A673 (cell line): ENCODE results near the gene RSPH6A. TPM values are rescaled to one million over a fixed set of nuclear protein-coding genes. Genes with fewer than 3 reads are reported as not detected.

ENCODE experiments used
- BruUV-seq: library from RNA; stranded (reverse); fragments of 400-500 nt; replicated peaks from 2 replicates; lab custom pipeline; 2021; lab: Mats Ljungman, UMichigan
- CTCF ChIA-PET: fragments of 300-600 bp; sonication (Branson Sonifier 250); formaldehyde crosslinking; loops from one replicate; lab custom pipeline; 2022; ENCODE audit warnings: antibody characterized with exemption; lab: Charles Lee
- POLR2A ChIA-PET: fragments of 300-600 bp; sonication (Branson Sonifier 250); formaldehyde crosslinking; loops from one replicate; lab custom pipeline; 2022; ENCODE audit warnings: antibody characterized with exemption; ENCODE audit not compliant: low non-redundant PET; lab: Charles Lee
- DNase-seq: peaks from one replicate; pipeline ENCODE4 v3.0.0-alpha.2; 2015; ENCODE audit warnings: low spot score
- H3K27ac ChIP-seq: fragments of 200-600 bp; sonication (generic); 2 replicates; pipeline ENCODE4 v1.5.1; 2016; ENCODE audit warnings: mixed run types, low read depth, mild to moderate bottlenecking, mixed read lengths, antibody characterized with exemption, low read length; ENCODE audit not compliant: poor library complexity, severe bottlenecking
- H3K27me3 ChIP-seq: fragments of 200-600 bp; sonication (generic); replicated peaks from 2 replicates; pipeline ENCODE4 v1.6.1; 2017; ENCODE audit warnings: mixed run types, low read depth, mild to moderate bottlenecking, mixed read lengths, antibody characterized with exemption, low read length; ENCODE audit not compliant: insufficient read depth, poor library complexity
- H3K36me3 ChIP-seq: fragments of 200-600 bp; sonication (generic); 2 replicates; pipeline ENCODE4 v1.6.1; 2016; ENCODE audit warnings: mixed run types, mild to moderate bottlenecking, mixed read lengths, antibody characterized with exemption, low read length; ENCODE audit not compliant: insufficient read depth, poor library complexity, severe bottlenecking
- H3K4me1 ChIP-seq: fragments of 200-600 bp; sonication (generic); 2 replicates; pipeline ENCODE4 v1.6.1; 2017; ENCODE audit warnings: mixed run types, mild to moderate bottlenecking, mixed read lengths, antibody characterized with exemption, low read length; ENCODE audit not compliant: insufficient read depth, poor library complexity, severe bottlenecking
- H3K4me3 ChIP-seq: fragments of 200-600 bp; sonication (generic); 2 replicates; pipeline ENCODE4 v1.5.1; 2016; ENCODE audit warnings: low read depth, mixed run types, mild to moderate bottlenecking, mixed read lengths, low read length; ENCODE audit not compliant: poor library complexity, severe bottlenecking
- H3K9me3 ChIP-seq: fragments of 200-600 bp; sonication (generic); 2 replicates; pipeline ENCODE4 v1.6.1; 2016; ENCODE audit warnings: mixed run types, low read depth, mild to moderate bottlenecking, mixed read lengths, antibody characterized with exemption, low read length; ENCODE audit not compliant: poor library complexity, severe bottlenecking
- CTCF ChIP-seq: fragments of 300-800, 200-600 bp; sonication (generic); conservative IDR thresholded peaks from 2 replicates; pipeline ENCODE4 v1.5.1; 2017; ENCODE audit warnings: low read depth, mild to moderate bottlenecking, antibody characterized with exemption, low read length, moderate library complexity, mixed read lengths
- EZH2 ChIP-seq: fragments of 200-600 bp; sonication (generic); IDR thresholded peaks from 2 replicates; pipeline ENCODE4 v1.6.1; 2017; ENCODE audit warnings: borderline replicate concordance, low read depth, mild to moderate bottlenecking, mixed read lengths, antibody characterized with exemption, low read length; ENCODE audit not compliant: poor library complexity, severe bottlenecking
- intact Hi-C: fragments of 100-400 bp; cut with micrococcal nuclease; formaldehyde crosslinking; loops from one replicate; pipeline ENCODE4 v1.10.0; 2022; ENCODE audit not compliant: unreplicated experiment
- total RNA-seq: library from RNA; stranded (reverse); gene quantifications from 2 replicates; pipeline ENCODE4 v1.2.3, GENCODE V29; 2021

The RSPH6A gene
- total RNA-seq, 1 experiment from 2014 or later = 0.19 TPM

- no peaks in the 10 kb centered on the region for H3K27me3 ChIP-seq
- H3K27ac ChIP-seq = no peak overlapping the region
- CTCF ChIA-PET = no interaction called here
- intact Hi-C loops = no loop called here
- H3K4me3 ChIP-seq = no peak overlapping the region
- DNase-seq = no peak
- BruUV-seq = no TSS peak
- POLR2A ChIA-PET = no interaction called here
- no peaks in the 10 kb centered on the region for H3K4me1 ChIP-seq
- no peaks in the 10 kb centered on the region for H3K9me3 ChIP-seq
- no peaks in the 10 kb centered on the region for H3K36me3 ChIP-seq
- TF ChIP-seq CTCF (no peak), EZH2 (no peak)
Observed at GRCh38 chr19:45746866-45747265, 68.2 kb downstream of the RSPH6A start.

Other genes with a start within 250 kb of the RSPH6A start
- 13.5 and 15.2 TPM in 2 replicates for gene OPA3, start 230.5 kb downstream of the RSPH6A start, total RNA-seq
- not detected in 2 replicates for gene GPR4, start 213.1 kb downstream of the RSPH6A start, total RNA-seq
- 17.0 and 21.0 TPM in 2 replicates for gene EML2, start 175.9 kb downstream of the RSPH6A start, total RNA-seq
- 0.45 and 1.0 TPM in 2 replicates for gene GIPR, start 147.1 kb downstream of the RSPH6A start, total RNA-seq
- 590 and 597 TPM in 2 replicates for gene SNRPD2, start 123.4 kb downstream of the RSPH6A start, total RNA-seq
- 12.8 and 17.4 TPM in 2 replicates for gene QPCTL, start 122.6 kb downstream of the RSPH6A start, total RNA-seq
- 18.8 and 24.3 TPM in 2 replicates for gene FBXO46, start 84.4 kb downstream of the RSPH6A start, total RNA-seq
- not detected in 2 replicates for gene MEIOSIN, start 81.9 kb downstream of the RSPH6A start, total RNA-seq
- gene SIX5, start 46.1 kb downstream of the RSPH6A start, total RNA-seq = 23.6 and 26.7 TPM in 2 replicates
- 79.9 and 82.0 TPM in 2 replicates for gene DMPK, start 32.8 kb downstream of the RSPH6A start, total RNA-seq
- 79.2 and 86.7 TPM in 2 replicates for gene DMWD, start 22.5 kb downstream of the RSPH6A start, total RNA-seq
- gene SYMPK, start 47.8 kb upstream of the RSPH6A start, total RNA-seq = 85.5 and 92.4 TPM in 2 replicates
- gene FOXA3, start 49.0 kb upstream of the RSPH6A start, total RNA-seq = not detected in 2 replicates
- 29.7 and 34.5 TPM in 2 replicates for gene IRF2BP1, start 70.8 kb upstream of the RSPH6A start, total RNA-seq
- gene MYPOP, start 87.3 kb upstream of the RSPH6A start, total RNA-seq = 11.4 and 13.5 TPM in 2 replicates
- gene NANOS2, start 99.5 kb upstream of the RSPH6A start, total RNA-seq = not detected in 2 replicates
- not detected in 2 replicates for gene NOVA2, start 158.6 kb upstream of the RSPH6A start, total RNA-seq
- 15.4 and 16.5 TPM in 2 replicates for gene CCDC61, start 180.2 kb upstream of the RSPH6A start, total RNA-seq
- not detected in 2 replicates for gene PGLYRP1, start 207.7 kb upstream of the RSPH6A start, total RNA-seq
- gene IGFL4, start 225.7 kb upstream of the RSPH6A start, total RNA-seq = not detected in 2 replicates